Glomerular endothelial cell (primary cell): Measurements from ENCODE around the gene TCAF2. TPM values are rescaled to one million over a fixed set of nuclear protein-coding genes. Genes with fewer than 3 reads are reported as not detected.

Source experiments
- total RNA-seq: library from RNA; depleted of rRNA; stranded (reverse); fragments of >200 nt; gene quantifications from 2 replicates; pipeline ENCODE4 v1.2.3, GENCODE V29; 2015

Gene TCAF2
- total RNA-seq, 1 donor from 2014 or later: 18.5 TPM

Other genes starting within 250 kb of the TCAF2 start
- 270 and 344 TPM in 2 replicates for gene ZYX, start 239.6 kb upstream of the TCAF2 start, total RNA-seq
- gene EPHA1, start 212.1 kb upstream of the TCAF2 start, total RNA-seq: not detected in 2 replicates
- gene TAS2R60, start 177.5 kb upstream of the TCAF2 start, total RNA-seq: not detected in 2 replicates
- not detected in 2 replicates for gene TAS2R41, start 143.1 kb upstream of the TCAF2 start, total RNA-seq
- gene CTAGE15, start 49.2 kb upstream of the TCAF2 start, total RNA-seq: not detected in 2 replicates
- 0.39 and 0.88 TPM in 2 replicates for gene CTAGE6, start 136.7 kb downstream of the TCAF2 start, total RNA-seq